DMS53 treated with DMSO at 0.1 percent for 48 hours (cell line): ENCODE results near the gene KDM2A.

Experiments
- DNase-seq: peaks from one replicate; lab custom pipeline; 2025; ENCODE audit not compliant: unreplicated experiment; lab: John Stamatoyannopoulos, UW

The KDM2A gene

DNA sequence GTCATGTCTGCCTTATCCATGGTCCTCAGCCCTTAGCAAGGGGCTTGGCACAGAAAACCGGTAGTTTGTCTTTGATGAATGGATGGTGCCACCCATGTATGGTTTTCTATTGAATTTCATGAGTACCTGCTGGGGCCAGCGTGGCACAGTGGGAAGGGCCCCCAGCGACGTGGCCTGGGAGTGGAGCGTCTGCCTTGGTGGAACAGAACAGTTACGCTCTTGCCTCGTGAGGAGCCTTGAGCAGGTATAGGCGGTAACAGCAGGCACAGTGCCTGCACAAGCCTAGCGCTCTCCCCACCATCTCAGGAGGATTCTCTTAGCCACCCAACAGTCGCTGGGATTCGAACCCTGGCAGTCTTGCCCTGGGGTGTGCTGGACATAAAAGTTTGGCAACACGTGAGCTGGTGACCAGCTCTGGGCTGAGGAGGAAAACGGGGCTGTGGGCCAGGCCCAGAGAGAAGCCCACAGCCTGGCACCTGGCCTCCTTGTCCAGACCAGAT, 181.2 kb downstream of the KDM2A start:
- no peak for DNase-seq

DNA sequence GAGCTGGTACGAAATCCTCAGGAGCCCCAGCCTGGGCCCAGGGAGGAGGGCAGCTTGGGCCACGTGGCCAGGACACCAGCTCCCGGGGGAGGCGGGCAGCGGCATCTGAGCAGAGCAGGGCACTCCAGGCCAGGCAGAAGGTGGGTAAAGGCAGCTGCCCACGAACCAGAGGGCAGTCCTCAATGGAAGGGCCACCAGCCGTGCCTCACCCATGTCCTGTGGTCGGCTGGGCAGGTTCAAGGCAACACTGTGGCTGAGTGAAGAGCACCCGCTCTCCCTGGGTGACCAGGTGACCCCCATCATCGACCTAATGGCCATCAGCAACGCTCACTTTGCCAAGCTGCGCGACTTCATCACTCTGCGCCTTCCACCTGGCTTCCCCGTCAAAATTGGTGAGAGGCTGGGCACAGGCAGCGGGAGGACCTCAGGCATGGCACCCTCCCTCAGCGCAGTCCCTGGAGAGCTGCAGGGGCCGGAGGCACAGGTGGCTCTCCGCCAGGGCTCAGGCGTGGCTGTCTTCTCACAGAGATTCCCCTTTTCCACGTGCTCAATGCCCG, 181.8 kb downstream of the KDM2A start:
- no peak for DNase-seq

DNA sequence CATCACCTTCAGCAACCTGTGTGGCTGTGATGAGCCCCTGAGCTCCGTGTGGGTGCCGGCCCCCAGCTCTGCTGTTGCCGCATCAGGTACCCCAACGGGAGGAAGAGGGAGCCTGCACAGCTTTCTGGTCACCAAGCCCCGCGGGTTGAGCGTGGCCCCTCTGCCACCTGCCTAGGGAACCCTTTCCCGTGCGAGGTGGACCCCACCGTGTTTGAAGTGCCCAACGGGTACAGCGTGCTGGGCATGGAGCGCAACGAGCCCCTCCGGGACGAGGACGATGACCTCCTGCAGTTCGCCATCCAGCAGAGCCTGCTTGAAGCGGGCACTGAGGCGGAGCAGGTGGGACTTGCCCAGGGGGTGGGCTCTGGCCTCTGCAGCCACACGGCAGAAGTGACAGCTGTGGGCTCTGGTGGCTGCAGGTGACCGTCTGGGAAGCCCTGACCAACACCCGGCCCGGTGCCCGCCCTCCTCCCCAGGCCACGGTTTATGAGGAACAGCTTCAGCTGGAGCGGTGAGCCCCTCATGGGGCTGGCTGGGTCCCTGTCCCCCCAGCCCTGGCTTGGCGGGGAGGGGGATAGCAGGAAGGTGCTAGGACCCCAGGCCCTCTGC, 182.4 kb downstream of the KDM2A start:
- no peak for DNase-seq

DNA sequence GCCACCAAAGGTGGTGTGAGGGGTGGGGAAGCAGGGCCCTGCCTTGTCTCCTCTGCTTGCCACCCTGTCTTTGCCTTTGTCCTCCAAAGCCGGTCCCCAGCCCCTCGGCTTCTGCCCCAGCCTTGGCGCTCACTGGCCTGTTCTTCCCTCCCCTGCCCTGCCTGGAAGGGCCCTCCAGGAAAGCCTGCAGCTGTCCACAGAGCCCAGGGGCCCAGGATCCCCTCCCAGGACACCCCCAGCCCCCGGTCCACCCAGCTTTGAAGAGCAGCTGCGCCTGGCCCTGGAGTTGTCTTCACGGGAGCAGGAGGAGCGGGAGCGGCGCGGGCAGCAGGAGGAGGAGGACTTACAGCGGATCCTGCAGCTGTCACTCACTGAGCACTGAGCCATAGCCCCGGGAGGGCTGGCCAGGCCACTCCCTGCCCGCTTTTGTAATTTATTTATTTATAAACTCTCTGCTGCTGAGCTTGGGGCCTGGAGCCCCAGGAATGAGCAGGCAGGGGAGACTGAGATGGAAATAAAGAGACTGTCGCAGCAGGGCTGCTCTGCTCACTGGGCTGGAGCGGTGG, 183.0 kb downstream of the KDM2A start:
- DNase-seq: peak; percentile 85

DNA sequence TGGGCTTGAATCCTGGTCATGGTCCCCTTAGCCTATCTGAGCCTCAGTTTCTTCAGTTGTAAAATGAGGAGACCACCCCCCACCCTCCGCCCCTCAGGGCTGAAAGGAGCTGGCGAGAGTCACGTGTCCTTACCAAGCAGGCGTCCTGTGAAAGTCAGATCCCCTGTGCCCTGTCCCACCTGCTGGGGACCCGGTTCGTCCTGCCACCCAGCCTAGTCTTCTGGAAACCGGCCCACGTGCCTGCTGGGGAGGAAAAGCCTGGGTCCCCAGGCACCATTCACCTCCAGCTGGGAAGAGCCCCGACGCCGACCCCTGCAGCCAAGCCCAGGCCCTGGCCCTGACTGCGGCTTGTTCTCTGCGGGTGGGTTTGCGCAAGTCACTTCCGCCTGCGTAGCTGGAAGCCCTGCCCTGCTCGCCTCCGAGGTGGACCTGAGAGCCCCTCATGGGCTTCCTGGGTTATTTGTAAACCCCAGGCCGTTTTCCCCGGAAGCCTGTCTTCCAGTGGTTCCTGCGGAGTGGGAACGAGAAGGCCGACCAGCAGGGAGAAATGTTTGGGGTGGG, 183.6 kb downstream of the KDM2A start:
- peak; percentile 67 for DNase-seq

DNA sequence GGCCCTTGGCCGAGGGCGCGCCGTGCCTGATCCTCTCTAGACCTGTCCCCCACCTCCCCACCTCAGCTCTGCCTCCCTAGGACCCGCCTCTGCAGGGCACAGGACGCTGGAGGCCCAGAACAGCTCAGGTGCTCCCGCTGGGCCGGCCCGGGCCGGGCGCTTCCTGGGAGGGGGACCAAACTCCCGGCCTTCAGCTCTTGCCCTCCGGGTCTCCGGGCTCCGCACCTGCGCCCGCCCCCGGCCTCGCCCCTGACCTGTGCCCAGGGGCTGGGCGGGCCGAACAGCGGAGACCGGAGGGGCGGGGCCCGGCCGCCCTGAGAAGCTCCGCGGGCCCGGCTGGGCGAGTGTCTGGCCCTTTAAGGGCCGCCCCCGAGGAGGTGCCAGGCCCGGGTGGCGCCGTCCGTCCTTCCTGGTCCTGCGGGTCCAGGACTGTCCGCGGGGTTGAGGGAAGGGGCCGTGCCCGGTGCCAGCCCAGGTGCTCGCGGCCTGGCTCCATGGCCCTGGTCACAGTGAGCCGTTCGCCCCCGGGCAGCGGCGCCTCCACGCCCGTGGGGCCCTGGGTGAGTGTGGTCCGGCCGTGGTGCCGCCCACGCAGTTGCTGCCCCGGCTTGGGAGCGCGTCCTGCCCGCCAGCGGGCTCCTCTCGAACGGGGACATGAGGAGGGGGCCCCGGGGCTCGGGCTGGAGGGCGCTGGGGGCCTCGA, 184.2 kb downstream of the KDM2A start, which contains the start of gene SSH3:
Gene SSH3 (plus strand): TSS at position 399 of the 703 bp plus-strand sequence. CDS start 96 bp downstream, at position 495.
- DNase-seq: peak; percentile 91

DNA sequence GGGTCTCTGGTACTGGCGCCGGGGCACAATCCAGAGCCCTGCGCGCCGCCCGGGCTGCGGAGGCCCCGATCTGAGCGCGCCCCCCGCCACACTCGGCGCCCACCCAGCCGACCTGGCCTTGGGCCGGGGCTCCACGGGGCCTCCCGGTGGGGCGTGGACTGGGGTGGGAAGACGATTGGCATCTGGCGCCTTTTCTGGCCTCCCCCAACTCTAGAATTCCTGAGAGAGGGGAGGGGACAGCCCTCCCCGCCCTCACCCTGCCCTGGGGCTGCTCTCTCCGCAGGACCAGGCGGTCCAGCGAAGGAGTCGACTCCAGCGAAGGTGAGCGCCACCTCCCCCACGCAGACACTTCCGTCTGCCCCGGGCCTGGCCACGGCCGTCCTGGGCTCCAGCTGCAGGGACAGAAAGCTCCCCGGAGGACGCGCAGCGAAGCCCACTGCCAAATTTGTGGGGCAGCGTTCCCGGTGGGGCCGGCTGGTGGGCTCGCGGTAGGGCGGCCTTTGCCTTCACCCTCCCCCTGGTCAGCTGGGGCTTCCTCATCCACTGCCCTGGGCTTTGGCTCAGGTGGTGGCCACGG, 184.9 kb downstream of the KDM2A start:
- no peak for DNase-seq

DNA sequence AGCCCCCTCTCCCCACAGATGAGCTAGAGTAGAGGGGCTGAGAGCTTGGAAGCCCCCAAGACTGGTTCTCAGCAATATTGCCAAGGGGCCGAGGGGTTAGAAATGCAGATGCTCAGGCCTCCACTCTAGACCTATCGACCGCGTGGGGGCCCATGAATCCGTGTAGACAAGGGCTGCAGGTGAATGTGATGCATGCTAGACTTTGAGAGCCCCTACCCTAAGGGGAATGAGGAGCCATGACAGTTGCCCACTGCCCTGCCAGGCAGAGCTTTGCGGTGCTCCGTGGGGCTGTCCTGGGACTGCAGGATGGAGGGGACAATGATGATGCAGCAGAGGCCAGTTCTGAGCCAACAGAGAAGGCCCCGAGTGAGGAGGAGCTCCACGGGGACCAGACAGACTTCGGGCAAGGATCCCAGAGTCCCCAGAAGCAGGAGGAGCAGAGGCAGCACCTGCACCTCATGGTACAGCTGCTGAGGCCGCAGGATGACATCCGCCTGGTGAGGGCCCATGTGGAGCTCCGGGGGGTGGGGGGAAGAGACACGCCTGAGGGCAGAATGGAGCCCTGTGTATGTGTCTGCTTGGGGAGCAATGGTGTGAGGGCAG, 185.5 kb downstream of the KDM2A start:
- DNase-seq: no peak

DNA sequence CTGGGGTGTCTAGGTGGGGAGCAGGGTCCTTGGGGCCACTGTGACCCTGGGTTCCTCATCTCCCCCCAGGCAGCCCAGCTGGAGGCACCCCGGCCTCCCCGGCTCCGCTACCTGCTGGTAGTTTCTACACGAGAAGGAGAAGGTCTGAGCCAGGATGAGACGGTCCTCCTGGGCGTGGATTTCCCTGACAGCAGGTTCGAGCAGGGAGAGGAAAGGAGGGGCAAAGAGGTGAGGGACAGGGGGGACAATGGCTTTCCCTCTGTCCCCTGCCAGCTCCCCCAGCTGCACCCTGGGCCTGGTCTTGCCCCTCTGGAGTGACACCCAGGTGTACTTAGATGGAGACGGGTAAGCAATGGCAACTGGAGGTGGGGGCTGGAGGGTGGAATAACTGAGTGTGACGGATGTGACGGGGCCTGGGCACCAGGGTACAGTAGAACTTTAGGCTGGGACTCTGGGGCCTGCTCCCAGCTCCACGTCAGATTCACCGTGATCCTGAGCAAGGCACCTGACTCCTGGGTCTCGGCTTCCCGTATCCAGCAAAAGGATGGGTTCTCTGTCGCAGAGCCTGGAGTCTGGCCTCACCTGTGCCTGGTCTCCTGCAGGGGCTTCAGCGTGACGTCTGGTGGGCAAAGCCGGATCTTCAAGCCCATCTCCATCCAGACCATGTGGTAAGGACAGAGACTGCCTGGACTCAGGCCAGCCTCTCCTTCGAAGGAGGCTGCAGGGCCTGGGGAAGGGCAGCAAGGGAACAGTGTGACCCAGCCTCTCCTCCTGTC, 187.9 kb downstream of the KDM2A start:
- no peak for DNase-seq

DNA sequence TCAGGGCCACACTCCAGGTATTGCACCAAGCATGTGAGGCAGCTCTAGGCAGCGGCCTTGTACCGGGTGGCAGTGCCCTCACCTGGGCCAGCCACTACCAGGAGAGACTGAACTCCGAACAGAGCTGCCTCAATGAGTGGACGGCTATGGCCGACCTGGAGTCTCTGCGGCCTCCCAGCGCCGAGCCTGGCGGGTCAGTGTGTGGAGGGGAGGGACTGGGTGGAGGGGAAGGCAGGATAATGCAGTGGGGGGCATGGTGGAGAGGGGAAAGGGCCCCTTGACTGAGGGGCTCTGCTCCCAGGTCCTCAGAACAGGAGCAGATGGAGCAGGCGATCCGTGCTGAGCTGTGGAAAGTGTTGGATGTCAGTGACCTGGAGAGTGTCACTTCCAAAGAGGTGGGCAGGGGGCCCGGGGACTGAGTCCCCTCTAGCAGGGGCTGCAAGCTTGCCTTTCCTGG, 188.5 kb downstream of the KDM2A start:
- DNase-seq: no peak
